GM12801 (cell line): ENCODE results near the gene BANF1.

Experiments used
- CTCF ChIP-seq: IDR thresholded peaks from one replicate; pipeline ENCODE4 v1.5.1; 2011; ENCODE audit warnings: control low read depth; ENCODE audit not compliant: insufficient read length; ENCODE audit errors: extremely low read depth

Gene BANF1

GRCh38 chr11:66050581-66051231 lies 48.4 kb downstream of the BANF1 start:
- no peak for TF ChIP-seq CTCF

GRCh38 chr11:66051371-66051765 lies 49.1 kb downstream of the BANF1 start:
- no peak for TF ChIP-seq CTCF

DNA sequence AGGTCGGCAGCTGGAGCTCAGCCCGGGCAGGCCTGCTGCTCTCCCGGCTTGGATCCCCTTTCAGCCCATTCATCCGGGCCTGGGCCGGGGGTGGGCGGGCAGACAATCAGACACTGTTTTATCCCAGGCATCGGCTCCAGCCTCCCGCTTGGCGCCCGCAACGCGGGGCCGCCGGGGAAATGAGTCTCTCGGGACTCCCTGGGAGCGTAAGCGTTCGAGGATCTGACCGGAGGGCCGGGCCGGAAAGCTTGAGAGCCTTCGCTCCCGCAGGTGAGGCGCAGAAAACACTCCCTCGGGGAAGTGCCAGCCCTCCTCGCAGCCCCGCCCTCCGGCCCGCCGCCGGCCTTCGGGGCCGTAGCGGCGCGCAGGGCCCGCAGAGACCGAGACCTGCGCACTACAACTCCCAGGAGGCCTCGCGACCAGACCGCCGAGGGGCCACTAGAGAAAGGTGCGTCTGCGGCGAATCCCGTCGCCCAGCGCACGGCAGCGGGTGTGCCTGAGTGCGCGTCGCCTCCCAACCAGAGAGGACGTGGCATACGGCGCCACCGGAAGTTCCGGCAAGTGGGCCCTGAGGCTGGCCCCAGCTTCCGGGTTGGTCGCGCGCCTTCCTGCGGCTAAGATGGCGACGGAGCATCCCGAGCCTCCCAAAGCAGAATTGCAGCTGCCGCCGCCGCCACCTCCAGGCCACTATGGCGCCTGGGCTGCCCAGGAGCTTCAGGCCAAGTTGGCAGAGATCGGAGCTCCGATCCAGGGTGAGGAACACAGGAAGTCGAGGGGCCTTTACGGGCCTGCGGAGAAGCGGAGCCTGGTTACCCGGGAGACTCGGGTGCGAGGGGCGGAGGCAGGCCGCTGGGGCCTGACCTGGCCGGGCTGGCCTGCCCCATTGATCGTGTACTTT lies 49.7 kb downstream of the BANF1 start, which contains the start of gene SF3B2:
Gene SF3B2, plus strand, starts transcription at position 599 of the 898 bp plus-strand sequence. Its CDS starts 21 bp downstream, at position 620.
- TF ChIP-seq CTCF = no peak

GRCh38 chr11:66052664-66052982 lies 50.3 kb downstream of the BANF1 start:
- no peak for TF ChIP-seq CTCF
